ENCODE data around the gene JOSD2. TPM values are rescaled to one million over a fixed set of nuclear protein-coding genes. Genes with fewer than 3 reads are reported as not detected.

The JOSD2 gene
- total RNA-seq, 4 donors from 2014 or later, result 1.8 to 22.8 (median 5.5) TPM

DNA sequence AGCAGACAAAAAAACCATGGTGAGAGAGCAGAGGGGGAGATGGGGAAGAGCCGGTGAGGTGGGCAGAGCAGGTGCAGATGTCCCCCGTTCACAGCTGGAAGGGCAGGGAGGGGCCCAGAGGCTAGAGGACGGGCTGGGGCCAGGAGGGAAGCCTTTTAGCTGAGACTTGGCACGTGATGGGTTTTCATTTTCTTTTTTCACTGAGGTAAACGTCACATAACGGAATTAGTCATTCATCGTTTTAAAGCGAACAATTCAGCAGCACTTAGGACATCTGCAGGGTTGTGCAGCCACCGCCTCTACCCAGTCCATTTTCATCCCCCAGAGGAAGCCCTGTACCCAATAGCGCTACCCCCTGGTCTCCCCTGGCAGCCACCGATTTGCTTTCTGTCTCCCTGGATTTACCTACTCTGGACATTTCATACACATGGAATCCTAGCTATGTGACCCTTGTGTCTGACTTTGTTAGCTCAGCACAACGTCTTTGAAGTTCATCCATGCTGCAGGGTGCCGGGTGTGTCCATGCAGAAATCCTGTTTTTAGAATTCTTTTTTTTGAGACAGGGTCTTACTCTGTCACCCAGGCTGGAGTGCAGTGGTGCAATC lies 50.7 kb downstream of the JOSD2 start:
- H3K27me3 ChIP-seq, result peaks cover 0 to 5% of the 10 kb centered on the region in 2 donors
- TF ChIP-seq, protein P1, sequence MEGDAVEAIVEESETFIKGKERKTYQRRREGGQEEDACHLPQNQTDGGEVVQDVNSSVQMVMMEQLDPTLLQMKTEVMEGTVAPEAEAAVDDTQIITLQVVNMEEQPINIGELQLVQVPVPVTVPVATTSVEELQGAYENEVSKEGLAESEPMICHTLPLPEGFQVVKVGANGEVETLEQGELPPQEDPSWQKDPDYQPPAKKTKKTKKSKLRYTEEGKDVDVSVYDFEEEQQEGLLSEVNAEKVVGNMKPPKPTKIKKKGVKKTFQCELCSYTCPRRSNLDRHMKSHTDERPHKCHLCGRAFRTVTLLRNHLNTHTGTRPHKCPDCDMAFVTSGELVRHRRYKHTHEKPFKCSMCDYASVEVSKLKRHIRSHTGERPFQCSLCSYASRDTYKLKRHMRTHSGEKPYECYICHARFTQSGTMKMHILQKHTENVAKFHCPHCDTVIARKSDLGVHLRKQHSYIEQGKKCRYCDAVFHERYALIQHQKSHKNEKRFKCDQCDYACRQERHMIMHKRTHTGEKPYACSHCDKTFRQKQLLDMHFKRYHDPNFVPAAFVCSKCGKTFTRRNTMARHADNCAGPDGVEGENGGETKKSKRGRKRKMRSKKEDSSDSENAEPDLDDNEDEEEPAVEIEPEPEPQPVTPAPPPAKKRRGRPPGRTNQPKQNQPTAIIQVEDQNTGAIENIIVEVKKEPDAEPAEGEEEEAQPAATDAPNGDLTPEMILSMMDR (IDR thresholded peaks at IDR 0.05), result no peak
- TF ChIP-seq POLR2A (IDR thresholded peaks at IDR 0.05), result no peak
- H3K4me1 ChIP-seq, result no peaks in the 10 kb centered on the region
- no peak overlapping the region for H3K4me3 ChIP-seq
- no peaks in the 10 kb centered on the region for H3K36me3 ChIP-seq
- H3K27ac ChIP-seq, result no peak overlapping the region
- DNase-seq, result no peak
- intact Hi-C loops (cut with DNase I; ENCODE audit: low total_unique reads), result no loop called here
- H3K9me3 ChIP-seq, result no peaks in the 10 kb centered on the region

DNA sequence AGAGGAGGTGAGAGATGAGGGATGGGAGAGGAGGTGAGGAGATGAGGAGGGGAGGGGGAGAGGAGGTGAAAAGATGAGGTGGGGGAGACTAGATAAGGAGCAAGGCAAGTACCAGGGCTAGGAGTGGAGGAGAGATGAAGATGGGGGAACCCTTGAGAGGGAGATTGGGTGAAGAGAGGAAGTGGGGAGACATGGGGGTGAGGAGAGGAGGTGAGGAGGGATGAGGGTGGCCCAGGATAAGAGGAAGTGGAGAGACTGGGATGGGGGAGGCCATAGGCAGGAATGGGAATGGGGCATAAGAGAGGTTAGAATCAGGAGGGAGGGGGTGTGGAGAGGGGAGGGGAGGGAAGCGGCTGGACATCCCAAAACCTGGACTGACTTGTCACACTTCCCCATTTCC lies 51.4 kb downstream of the JOSD2 start:
- no peak overlapping the region for H3K27ac ChIP-seq
- no peak for DNase-seq
- no peaks in the 10 kb centered on the region for H3K36me3 ChIP-seq
- H3K27me3 ChIP-seq, result peaks cover 0 to 5% of the 10 kb centered on the region in 2 donors
- intact Hi-C loops (cut with DNase I; ENCODE audit: low total_unique reads), result no loop called here
- no peaks in the 10 kb centered on the region for H3K9me3 ChIP-seq
- TF ChIP-seq, protein P1 (IDR thresholded peaks at IDR 0.05), result no peak
- TF ChIP-seq POLR2A (IDR thresholded peaks at IDR 0.05), result no peak
- H3K4me3 ChIP-seq, result no peak overlapping the region
- H3K4me1 ChIP-seq, result no peaks in the 10 kb centered on the region

DNA sequence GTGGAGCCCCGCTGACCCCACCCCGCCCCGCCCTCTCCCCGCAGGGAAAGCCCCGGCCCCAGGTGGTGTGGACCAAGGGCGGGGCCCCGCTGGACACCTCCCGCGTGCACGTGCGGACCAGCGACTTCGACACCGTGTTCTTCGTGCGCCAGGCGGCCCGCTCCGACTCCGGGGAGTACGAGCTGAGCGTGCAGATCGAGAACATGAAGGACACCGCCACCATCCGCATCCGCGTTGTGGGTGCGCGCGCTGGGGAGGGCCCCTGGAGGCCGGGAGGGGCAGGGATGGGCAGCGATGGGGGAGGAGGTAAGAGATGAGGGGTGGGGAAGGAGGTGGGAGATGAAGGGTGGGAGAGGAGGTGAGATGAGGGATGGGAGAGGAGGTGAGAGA lies 51.9 kb downstream of the JOSD2 start:
- H3K9me3 ChIP-seq, result no peaks in the 10 kb centered on the region
- no peak overlapping the region for H3K4me3 ChIP-seq
- H3K27ac ChIP-seq, result no peak overlapping the region
- intact Hi-C loops (cut with DNase I; ENCODE audit: low total_unique reads), result no loop called here
- H3K36me3 ChIP-seq, result no peaks in the 10 kb centered on the region
- no peaks in the 10 kb centered on the region for H3K4me1 ChIP-seq
- no peak for DNase-seq
- no peak for TF ChIP-seq POLR2A (IDR thresholded peaks at IDR 0.05)
- TF ChIP-seq, protein P1 (IDR thresholded peaks at IDR 0.05), result no peak
- peaks cover 0 to 5% of the 10 kb centered on the region in 2 donors for H3K27me3 ChIP-seq

DNA sequence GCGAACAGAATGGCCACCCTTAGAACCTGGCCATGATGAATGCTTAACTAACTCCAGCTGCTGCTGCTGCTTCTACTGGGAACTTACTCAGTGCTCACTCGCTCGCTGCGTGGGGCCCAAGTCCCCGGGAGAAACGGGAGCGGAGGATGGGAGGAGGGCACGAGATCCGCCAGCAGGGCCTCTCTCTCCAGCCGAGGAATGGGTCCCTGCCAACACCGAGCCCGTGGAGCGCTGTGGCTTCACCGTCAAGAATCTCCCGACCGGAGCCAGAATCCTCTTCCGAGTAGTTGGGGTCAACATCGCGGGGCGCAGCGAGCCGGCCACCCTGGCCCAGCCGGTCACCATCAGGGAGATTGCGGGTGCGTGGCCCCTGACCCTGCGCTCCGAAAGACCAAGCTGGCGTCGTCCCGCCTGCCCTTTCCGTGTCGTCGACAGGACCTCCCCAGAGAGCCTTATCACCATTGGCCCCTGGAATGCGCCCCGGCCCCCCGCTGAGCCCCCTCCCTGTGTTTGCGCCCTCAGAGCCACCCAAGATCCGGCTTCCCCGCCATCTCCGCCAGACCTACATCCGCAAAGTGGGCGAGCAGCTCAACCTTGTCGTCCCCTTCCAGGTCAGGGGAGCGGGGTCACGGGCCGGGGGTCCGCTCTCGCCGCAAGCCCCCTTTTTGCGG lies 52.5 kb downstream of the JOSD2 start:
- no peak overlapping the region for H3K4me3 ChIP-seq
- H3K27ac ChIP-seq, result no peak overlapping the region
- no peaks in the 10 kb centered on the region for H3K9me3 ChIP-seq
- DNase-seq, result no peak
- no peaks in the 10 kb centered on the region for H3K36me3 ChIP-seq
- H3K4me1 ChIP-seq, result no peaks in the 10 kb centered on the region
- intact Hi-C loops (cut with DNase I; ENCODE audit: low total_unique reads), result no loop called here
- peaks cover 0 to 5% of the 10 kb centered on the region in 2 donors for H3K27me3 ChIP-seq
- TF ChIP-seq POLR2A (IDR thresholded peaks at IDR 0.05), result no peak
- TF ChIP-seq, protein P1 (IDR thresholded peaks at IDR 0.05), result no peak

DNA sequence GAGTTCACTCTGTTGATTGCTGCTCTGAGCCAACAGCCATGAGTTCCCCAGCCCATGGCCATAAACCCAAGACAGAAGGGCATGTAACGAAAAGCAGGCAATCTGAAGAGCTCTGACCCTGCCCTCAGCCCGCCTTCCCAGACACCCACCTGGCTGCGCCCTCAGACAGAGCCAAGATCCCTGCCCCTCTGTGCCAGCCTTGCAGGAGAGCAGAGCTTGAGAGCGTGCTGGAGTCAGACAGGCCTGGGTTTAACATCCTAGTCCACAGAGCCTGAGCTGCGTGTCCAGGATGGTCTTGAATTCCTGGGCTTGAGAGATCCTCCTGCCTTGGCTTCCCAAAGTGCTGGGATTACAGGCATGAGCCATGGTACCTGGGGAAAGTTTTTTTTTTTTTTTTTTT lies 53.7 kb downstream of the JOSD2 start:
- Histone ChIP-seq H3K4me1 (no peaks in the 10 kb centered on the region), H3K27ac (no peak overlapping the region), H3K9me3 (no peaks in the 10 kb centered on the region), H3K27me3 (peaks cover 0 to 5% of the 10 kb centered on the region in 2 donors), H3K4me3 (no peak overlapping the region), H3K36me3 (no peaks in the 10 kb centered on the region)
- DNase-seq, result no peak
- TF ChIP-seq, protein P1 (IDR thresholded peaks at IDR 0.05), result no peak
- no peak for TF ChIP-seq POLR2A (IDR thresholded peaks at IDR 0.05)
- intact Hi-C loops (cut with DNase I; ENCODE audit: low total_unique reads), result no loop called here
